Glomerular endothelial cell (primary cell): ENCODE data around the gene DCST1. TPM values are rescaled to one million over a fixed set of nuclear protein-coding genes. Genes with fewer than 3 reads are reported as not detected.

Source experiments
- DNase-seq: peaks from one replicate; pipeline ENCODE4 v3.0.0-alpha.2; 2011; ENCODE audit warnings: low read depth, low spot score; ENCODE audit errors: extremely low read depth
- total RNA-seq: library from RNA; depleted of rRNA; stranded (reverse); fragments of >200 nt; gene quantifications from 2 replicates; pipeline ENCODE4 v1.2.3, GENCODE V29; 2015

DCST1 gene
- total RNA-seq, 1 donor from 2014 or later, result not detected

- DNase-seq, result no peak
Observed at GRCh38 chr1:155051342-155051776, 17.7 kb downstream of the DCST1 start.

GRCh38 chr1:155051777-155052398 is 18.3 kb downstream of the DCST1 start:
- no peak for DNase-seq

- DNase-seq, result no peak
Observed at GRCh38 chr1:155052439-155053395, 19.1 kb downstream of the DCST1 start.

GRCh38 chr1:155053531-155054105 is 20.0 kb downstream of the DCST1 start:
- DNase-seq, result no peak

GRCh38 chr1:155057104-155057503 is 23.5 kb downstream of the DCST1 start:
- no peak for DNase-seq

GRCh38 chr1:155057788-155058211 is 24.2 kb downstream of the DCST1 start:
- DNase-seq, result no peak

GRCh38 chr1:155060736-155061135 is 27.1 kb downstream of the DCST1 start:
- DNase-seq, result no peak

GRCh38 chr1:155061381-155062150 is 27.9 kb downstream of the DCST1 start:
- no peak for DNase-seq

- DNase-seq, result no peak
Observed at GRCh38 chr1:155062151-155062686, 28.6 kb downstream of the DCST1 start.

- DNase-seq, result no peak
Observed at GRCh38 chr1:155062702-155063411, 29.2 kb downstream of the DCST1 start.

GRCh38 chr1:155063550-155064110 is 30.0 kb downstream of the DCST1 start, which contains the start of gene EFNA4:
Gene EFNA4 (plus strand): TSS chr1:155063740. CDS start chr1:155063824, 84 bp downstream.
- no peak for DNase-seq

- no peak for DNase-seq
Observed at GRCh38 chr1:155064111-155064831, 30.6 kb downstream of the DCST1 start.

GRCh38 chr1:155064832-155065429 is 31.3 kb downstream of the DCST1 start:
- no peak for DNase-seq

- no peak for DNase-seq
Observed at GRCh38 chr1:155066777-155067176, 33.2 kb downstream of the DCST1 start.

- DNase-seq, result no peak
Observed at GRCh38 chr1:155068599-155068998, 35.0 kb downstream of the DCST1 start.

GRCh38 chr1:155069551-155070157 is 36.0 kb downstream of the DCST1 start:
- DNase-seq, result no peak

GRCh38 chr1:155070158-155070621 is 36.6 kb downstream of the DCST1 start:
- no peak for DNase-seq
